ENCODE results near the gene METTL22.

The METTL22 gene

DNA sequence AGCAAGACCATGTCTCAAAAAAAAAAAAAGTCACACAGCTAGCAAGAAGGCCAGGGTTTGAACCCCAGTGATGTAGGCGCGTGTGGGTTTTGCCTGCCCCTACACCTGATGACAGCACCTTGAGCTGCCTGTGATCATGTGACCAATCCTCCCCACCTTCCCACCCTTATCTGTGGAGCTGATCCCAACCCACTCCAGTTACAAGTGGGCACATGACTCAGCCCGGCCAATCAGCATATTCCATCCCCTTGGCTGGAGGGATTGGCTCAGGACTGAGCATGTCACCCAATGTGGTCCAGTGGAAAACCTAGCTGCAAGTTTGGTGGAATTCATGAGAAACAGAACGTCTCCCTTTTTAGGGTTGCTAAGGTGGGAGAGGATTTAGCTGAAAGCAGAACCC is 37.8 kb upstream of the METTL22 start:
- TF ChIP-seq, protein P1, sequence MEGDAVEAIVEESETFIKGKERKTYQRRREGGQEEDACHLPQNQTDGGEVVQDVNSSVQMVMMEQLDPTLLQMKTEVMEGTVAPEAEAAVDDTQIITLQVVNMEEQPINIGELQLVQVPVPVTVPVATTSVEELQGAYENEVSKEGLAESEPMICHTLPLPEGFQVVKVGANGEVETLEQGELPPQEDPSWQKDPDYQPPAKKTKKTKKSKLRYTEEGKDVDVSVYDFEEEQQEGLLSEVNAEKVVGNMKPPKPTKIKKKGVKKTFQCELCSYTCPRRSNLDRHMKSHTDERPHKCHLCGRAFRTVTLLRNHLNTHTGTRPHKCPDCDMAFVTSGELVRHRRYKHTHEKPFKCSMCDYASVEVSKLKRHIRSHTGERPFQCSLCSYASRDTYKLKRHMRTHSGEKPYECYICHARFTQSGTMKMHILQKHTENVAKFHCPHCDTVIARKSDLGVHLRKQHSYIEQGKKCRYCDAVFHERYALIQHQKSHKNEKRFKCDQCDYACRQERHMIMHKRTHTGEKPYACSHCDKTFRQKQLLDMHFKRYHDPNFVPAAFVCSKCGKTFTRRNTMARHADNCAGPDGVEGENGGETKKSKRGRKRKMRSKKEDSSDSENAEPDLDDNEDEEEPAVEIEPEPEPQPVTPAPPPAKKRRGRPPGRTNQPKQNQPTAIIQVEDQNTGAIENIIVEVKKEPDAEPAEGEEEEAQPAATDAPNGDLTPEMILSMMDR (IDR thresholded peaks at IDR 0.05; ENCODE audit: insufficient read depth, low read length, poor library complexity, severe bottlenecking) = no peak
- no peak for DNase-seq (ENCODE audit: extremely low read depth, insufficient read length)

DNA sequence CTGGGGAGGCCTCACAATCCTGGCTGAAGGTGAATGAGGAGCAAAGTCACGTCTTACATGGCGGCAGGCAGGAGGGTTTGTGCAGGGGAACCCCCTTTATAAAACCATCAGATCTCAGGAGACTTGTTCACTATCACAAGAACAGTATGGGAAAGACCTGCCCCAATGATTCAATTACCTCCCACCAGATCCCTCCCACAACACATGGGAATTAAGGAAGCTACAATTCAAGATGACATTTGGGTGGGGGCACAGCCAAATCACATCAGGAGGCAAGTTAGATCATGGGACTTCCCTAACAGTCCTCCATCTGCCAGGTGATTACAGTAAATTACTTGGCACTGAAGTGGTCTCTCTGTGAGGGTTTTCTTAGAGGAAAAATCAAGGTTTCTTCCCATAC is 36.5 kb upstream of the METTL22 start:
- DNase-seq (ENCODE audit: extremely low read depth, insufficient read length) = no peak
- Histone ChIP-seq H3K36me3 (ENCODE audit: control insufficient read depth, insufficient read depth, low read length) (no peaks in the 10 kb centered on the region), H3K27me3 (replicated peaks; ENCODE audit: control insufficient read depth, insufficient read depth, low read length) (peaks cover 2% of the 10 kb centered on the region), H3K4me3 (replicated peaks; ENCODE audit: low read depth, low read length) (no peak overlapping the region)
- TF ChIP-seq, protein P1 (IDR thresholded peaks at IDR 0.05; ENCODE audit: insufficient read depth, low read length, poor library complexity, severe bottlenecking) = no peak

More for the DNA sequence above, 37.8 kb upstream of the METTL22 start:
- Histone ChIP-seq H3K36me3 (ENCODE audit: control insufficient read depth, insufficient read depth, low read length) (no peaks in the 10 kb centered on the region), H3K27me3 (replicated peaks; ENCODE audit: control insufficient read depth, insufficient read depth, low read length) (peaks cover 2% of the 10 kb centered on the region), H3K4me3 (replicated peaks; ENCODE audit: low read depth, low read length) (no peak overlapping the region)

DNA sequence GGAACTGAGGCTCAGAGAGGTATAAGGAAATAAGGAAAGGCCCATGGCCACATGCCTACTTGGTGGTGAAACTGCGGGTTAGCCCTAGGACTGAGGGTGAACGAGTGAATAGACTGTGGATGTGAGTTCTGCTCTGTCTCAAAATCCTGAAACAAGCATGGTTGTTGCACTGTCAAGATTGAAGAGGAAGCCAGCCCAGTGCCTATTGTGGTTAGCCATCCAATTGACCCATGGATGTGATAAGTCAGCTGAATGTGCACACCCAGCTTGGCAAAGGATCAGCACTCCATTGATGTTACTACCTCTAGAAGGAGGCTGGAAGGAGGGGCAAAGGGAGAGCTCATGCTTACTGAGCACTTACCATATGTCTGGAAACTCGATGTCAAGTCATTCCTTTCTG is 35.6 kb upstream of the METTL22 start:
- H3K27me3 ChIP-seq (replicated peaks; ENCODE audit: control insufficient read depth, insufficient read depth, low read length) = peaks cover 2% of the 10 kb centered on the region
- H3K4me3 ChIP-seq (replicated peaks; ENCODE audit: low read depth, low read length) = no peak overlapping the region
- DNase-seq (ENCODE audit: extremely low read depth, insufficient read length) = no peak
- H3K36me3 ChIP-seq (ENCODE audit: control insufficient read depth, insufficient read depth, low read length) = no peaks in the 10 kb centered on the region
- TF ChIP-seq, protein P1 (IDR thresholded peaks at IDR 0.05; ENCODE audit: insufficient read depth, low read length, poor library complexity, severe bottlenecking) = no peak

DNA sequence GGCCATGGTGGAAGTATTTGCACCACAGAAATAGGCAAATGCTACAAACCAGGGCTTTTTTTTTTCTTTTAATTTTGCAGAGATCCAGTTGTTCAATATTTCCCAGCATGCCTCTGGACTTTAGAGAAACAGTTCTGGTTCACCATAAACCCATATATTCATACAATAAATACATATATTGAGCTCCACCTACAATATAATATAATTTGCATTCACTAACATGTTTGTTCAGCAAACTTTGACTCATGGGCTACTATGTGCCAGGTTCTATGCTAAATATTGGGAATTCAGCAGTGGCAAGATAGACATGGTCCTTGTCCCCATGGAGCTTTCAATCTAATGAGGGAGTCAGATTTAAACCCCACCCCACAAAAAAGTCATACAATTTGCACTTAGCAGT is 34.4 kb upstream of the METTL22 start:
- Histone ChIP-seq H3K4me3 (replicated peaks; ENCODE audit: low read depth, low read length) (no peak overlapping the region), H3K27me3 (replicated peaks; ENCODE audit: control insufficient read depth, insufficient read depth, low read length) (peaks cover 2% of the 10 kb centered on the region), H3K36me3 (ENCODE audit: control insufficient read depth, insufficient read depth, low read length) (no peaks in the 10 kb centered on the region)
- TF ChIP-seq, protein P1 (IDR thresholded peaks at IDR 0.05; ENCODE audit: insufficient read depth, low read length, poor library complexity, severe bottlenecking) = no peak
- no peak for DNase-seq (ENCODE audit: extremely low read depth, insufficient read length)

DNA sequence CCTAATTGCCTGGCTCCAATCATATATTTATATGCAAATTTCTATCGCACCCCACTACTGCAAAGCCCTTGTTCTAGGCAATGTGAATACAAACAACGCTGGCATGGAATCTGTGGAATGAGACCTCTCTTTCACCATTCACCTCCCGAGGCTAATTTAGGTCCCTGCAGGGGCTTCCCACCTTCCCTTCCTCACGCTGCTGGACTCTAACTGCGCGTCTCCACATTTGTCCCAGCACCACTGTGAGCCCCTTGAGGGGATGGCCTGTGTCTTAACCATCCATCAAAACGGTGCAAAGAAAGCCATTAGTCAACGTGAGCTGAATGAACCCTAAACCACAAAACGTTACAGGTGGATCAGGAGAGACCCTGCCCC is 32.8 kb upstream of the METTL22 start:
- DNase-seq (ENCODE audit: extremely low read depth, insufficient read length) = no peak
- TF ChIP-seq, protein P1 (IDR thresholded peaks at IDR 0.05; ENCODE audit: insufficient read depth, low read length, poor library complexity, severe bottlenecking) = no peak
- H3K27me3 ChIP-seq (replicated peaks; ENCODE audit: control insufficient read depth, insufficient read depth, low read length) = peaks cover 2% of the 10 kb centered on the region
- no peaks in the 10 kb centered on the region for H3K36me3 ChIP-seq (ENCODE audit: control insufficient read depth, insufficient read depth, low read length)
- no peak overlapping the region for H3K4me3 ChIP-seq (replicated peaks; ENCODE audit: low read depth, low read length)

Data from GM06990 (cell line).